ENCODE results near the gene SMARCA4.

The SMARCA4 gene

GRCh38 chr19:11010041-11010440, 49.2 kb downstream of the SMARCA4 start:
- DNase-seq (ENCODE audit: low read depth in 2 of 2), result no peak

DNA sequence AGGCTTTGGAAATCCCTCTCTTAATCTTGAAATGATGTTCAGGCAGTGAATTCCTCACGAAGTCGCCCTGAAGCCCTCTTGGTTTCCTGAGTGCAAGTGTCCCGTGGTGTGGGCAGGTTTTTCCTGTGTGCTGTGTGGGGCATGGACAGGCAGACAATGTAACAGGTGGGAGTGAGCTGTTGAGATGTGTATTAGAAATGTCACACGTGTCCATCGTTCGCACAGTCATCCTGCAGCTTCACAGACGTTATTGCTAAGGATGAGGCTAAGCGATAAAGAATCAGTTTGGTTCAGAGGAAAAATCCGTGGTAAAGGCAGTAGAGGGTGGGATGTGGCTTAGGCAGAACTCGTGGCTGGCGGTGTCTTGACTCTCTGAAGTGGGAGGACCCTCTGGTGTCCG, 51.7 kb downstream of the SMARCA4 start:
- DNase-seq (ENCODE audit: low read depth in 2 of 2), result no peak

DNA sequence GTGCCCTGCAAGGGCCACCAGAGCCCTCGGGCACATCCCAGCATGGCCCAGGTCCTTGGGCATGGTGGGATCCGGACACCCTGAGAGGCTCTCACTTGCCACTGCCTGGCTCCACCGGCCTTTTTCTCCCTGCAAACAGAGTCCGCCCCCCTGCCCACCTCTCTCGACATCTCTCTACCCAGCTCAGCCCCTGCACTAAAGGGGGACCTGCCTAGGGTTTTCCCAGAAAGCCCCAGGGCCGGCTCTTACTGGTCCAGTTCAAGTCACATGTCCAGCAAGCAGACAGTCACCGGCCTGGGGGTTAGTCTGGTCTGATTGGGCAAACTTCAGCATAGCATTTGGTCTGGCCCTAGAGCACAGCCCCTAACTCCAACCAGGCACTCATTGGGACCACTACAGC, 52.9 kb downstream of the SMARCA4 start:
- DNase-seq (ENCODE audit: low read depth in 2 of 2), result no peak

GRCh38 chr19:11014403-11014911, 53.6 kb downstream of the SMARCA4 start:
- DNase-seq (ENCODE audit: low read depth in 2 of 2), result no peak

DNA sequence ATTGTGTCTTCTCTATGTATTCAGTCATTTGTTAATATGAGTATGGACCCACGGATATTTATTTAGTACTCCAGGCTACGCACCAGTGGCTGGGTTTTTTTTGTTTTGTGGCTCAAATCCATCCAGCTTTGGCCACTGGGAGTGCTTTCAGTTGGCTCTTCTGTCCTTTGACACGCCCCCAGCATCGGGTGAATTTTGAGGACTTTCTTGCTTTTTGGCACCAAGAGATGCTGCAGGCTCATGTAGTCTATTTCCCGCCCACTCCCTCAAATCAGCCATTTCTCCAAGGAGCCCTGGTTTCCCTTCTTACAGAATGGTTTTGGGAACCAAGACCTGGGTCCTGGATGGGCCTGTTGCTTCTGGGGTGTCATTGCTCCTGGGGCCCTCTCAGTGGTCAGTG, 55.8 kb downstream of the SMARCA4 start:
- DNase-seq (ENCODE audit: low read depth in 2 of 2), result no peak

DNA sequence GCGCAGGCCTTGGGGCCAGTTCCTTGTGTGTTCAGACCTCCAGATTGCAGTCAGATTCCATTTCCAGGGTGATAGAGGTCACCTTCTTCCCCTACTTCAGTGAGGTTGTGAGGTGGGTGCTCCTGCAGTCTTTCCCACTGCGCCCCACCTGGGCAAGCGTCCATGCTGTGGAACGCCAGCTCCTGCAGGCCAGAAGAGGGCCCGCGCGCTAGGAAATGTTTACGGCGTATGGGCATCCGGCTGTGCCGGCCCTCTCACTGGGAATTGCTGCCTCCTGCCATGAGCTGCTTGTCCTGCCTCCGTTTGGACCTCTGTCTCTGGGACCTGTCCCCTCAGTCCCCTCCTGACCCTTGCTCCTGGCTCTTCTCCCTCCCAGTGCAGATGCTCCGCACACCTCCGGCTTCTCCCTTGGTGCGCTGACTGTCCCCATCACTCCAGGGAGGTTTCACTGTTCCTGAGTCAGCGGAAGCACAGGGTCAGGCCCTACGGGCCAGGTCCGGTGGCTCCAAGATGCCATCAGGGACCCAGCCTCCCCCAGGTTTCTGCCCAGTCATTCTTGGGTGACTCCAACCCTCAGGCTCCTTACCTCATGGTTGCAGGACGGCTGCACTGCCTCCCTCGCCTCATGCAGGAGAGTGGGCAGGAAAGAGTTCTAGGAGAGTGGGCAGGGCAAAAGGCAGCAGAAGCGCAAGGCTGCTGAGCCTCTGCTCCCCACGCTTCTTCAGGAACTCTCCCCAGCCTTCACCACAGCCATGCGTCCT, 56.6 kb downstream of the SMARCA4 start:
- no peak for DNase-seq (ENCODE audit: low read depth in 2 of 2)

DNA sequence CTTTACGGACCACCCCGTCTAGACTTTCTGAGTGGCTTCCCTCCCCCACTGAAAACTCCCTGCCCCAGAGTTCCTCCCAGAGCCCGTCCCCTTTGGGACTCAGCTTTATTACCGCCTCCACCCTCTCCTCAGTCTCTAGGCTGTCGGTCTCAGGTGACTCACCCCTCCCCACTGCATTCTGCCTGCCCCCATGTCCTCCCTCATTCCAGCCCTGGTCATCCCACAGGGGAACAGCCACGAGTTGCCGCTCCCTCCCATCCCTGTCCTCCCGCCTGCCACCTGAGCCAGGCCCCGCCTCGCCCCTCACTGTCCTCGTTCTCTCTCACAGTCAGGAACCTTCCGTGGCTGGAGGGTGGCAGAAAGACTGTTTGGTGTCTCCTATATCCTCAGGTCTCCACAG, 57.3 kb downstream of the SMARCA4 start:
- no peak for DNase-seq (ENCODE audit: low read depth in 2 of 2)

GRCh38 chr19:11018763-11019162, 57.9 kb downstream of the SMARCA4 start:
- DNase-seq (ENCODE audit: low read depth in 2 of 2), result no peak

- no peak for DNase-seq (ENCODE audit: low read depth in 2 of 2)
Measured at GRCh38 chr19:11019262-11019661, 58.4 kb downstream of the SMARCA4 start.

DNA sequence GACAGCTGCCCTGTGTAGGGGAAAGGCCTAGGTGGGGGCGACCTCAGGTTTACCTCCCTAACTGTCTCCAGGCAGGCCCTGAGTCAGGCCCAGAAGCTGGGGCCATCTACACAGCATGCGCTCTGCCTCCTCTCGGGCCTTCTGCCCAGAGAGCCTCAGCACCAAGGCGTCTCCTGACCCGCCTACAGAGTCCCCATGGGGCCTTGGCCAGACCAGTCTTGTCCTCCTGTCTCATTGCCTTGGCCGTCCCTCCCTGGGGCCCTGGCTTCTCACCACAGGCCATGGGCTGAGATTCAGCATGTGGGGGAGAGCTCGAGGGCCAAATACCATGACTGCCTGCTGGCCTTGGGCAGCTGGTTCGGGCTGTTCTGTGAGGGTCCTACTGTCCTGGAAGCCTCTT, 59.0 kb downstream of the SMARCA4 start:
- no peak for DNase-seq (ENCODE audit: low read depth in 2 of 2)

DNA sequence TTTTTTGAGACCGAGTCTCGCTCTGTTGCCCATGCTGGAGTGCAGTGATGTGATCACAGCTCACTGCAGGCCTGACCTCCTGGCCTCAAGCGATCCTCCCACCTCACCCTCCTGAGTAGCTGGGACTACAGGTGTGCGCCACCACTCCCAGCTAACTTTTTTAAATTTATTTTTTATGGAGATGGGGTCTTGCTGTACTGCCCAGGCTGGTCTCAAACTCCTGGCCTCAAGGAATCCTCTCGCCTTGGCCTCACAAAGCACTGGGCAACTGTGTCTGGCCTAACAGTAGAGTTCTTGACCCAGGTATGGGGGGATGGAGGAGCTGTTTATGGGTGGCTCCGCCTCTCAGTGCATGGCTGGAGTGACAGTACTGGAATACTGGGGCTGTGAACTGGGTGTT, 59.6 kb downstream of the SMARCA4 start:
- no peak for DNase-seq (ENCODE audit: low read depth in 2 of 2)

DNA sequence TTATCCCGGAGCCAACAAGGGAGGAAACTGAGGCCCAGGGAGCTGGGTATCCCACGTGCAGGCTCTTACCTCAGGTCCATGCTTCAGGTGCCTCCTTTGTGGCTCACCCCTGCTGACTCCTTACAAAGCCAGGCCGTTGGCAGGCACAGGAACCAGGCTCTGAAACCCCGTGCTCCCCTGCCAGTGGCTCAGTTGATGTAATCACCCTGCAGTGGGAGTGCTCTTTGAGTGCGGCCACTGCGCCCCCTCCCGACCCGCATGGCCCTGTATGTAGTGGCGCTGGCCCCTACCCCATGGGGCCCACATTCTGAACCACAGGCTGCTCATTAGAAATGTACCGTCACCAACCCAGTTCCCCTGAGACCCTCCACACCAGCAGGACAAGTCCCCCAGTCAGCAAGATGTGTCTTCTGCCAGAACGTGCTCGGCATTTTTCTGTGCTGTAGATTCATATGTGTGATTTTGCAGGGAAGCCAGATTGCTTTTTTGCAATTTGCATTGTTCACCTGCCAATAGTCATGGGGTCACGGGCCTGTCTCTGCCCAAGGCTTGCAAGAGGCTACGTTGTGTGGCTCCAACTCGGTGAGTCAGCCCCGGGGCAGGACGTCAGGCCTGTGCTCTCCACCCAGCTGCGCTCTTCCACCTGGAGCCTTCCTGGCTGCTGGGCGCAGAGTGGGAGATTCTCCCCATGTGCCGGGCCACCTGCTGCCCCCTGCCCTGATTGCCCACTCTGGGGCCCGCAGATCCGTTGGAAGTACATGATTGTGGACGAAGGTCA, 60.3 kb downstream of the SMARCA4 start:
- no peak for DNase-seq (ENCODE audit: low read depth in 2 of 2)

- DNase-seq (ENCODE audit: low read depth in 2 of 2), result no peak
Measured at GRCh38 chr19:11021760-11022144, 60.9 kb downstream of the SMARCA4 start.

DNA sequence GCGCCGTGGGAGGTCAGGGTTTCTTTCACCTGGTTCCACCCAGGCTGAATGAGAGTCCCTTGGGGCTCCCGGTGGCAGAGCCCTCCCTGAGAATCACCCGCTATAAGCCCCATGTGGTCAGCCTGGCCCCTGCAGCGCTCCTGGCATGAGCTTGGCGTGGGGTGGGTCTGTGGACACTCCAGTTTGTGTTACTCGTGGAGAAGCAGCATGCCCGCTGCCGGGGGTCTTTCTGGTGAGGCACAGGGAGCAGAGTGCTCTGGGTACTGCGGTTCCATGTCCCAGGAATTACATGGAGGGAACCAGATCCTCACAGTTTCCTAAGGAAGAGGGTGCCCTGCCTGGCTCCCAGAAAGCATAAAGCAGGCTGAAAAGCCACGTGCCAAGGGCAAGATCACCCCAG, 62.2 kb downstream of the SMARCA4 start:
- DNase-seq (ENCODE audit: low read depth in 2 of 2), result no peak

- no peak for DNase-seq (ENCODE audit: low read depth in 2 of 2)
Measured at GRCh38 chr19:11023710-11024109, 62.9 kb downstream of the SMARCA4 start.

DNA sequence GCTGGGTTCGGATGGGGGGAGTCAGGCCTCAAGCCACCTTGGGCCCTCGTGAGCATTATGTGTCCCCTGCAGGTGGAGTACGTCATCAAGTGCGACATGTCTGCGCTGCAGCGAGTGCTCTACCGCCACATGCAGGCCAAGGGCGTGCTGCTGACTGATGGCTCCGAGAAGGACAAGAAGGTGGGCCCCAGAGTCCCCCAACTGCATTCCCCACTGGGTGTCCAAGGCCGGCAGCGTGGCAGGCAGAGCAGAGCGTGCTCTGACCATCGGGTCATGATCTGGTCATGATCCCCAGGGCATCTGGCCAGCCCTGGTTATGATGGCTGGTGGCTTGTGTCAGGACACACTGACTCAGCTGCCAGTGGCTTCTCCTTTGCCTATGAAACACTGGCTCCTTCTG, 63.4 kb downstream of the SMARCA4 start:
- no peak for DNase-seq (ENCODE audit: low read depth in 2 of 2)

GRCh38 chr19:11025006-11025405, 64.2 kb downstream of the SMARCA4 start:
- DNase-seq (ENCODE audit: low read depth in 2 of 2), result no peak

GRCh38 chr19:11025445-11025844, 64.6 kb downstream of the SMARCA4 start:
- no peak for DNase-seq (ENCODE audit: low read depth in 2 of 2)

- no peak for DNase-seq (ENCODE audit: low read depth in 2 of 2)
Measured at GRCh38 chr19:11025997-11026396, 65.2 kb downstream of the SMARCA4 start.

- no peak for DNase-seq (ENCODE audit: low read depth in 2 of 2)
Measured at GRCh38 chr19:11027381-11027780, 66.6 kb downstream of the SMARCA4 start.

- no peak for DNase-seq (ENCODE audit: low read depth in 2 of 2)
Measured at GRCh38 chr19:11028146-11028545, 67.3 kb downstream of the SMARCA4 start.

GRCh38 chr19:11031421-11032070, 70.7 kb downstream of the SMARCA4 start:
- DNase-seq (ENCODE audit: low read depth in 2 of 2), result no peak

DNA sequence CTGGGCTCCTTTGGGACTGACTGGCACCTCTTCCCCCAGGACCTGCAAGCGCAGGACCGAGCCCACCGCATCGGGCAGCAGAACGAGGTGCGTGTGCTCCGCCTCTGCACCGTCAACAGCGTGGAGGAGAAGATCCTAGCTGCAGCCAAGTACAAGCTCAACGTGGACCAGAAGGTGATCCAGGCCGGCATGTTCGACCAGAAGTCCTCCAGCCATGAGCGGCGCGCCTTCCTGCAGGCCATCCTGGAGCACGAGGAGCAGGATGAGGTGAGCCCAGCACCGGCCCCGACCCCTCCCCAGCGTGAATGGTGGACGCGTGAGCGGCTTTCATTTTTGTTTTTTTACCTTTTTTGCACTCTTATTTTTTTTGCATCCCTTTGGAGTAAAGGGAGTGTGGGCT, 72.4 kb downstream of the SMARCA4 start:
- no peak for DNase-seq (ENCODE audit: low read depth in 2 of 2)

Data from activated CD8-positive, alpha-beta memory T cell treated with anti-CD3 and anti-CD28 coated beads for 4 hours (primary cell).